DOHH2 (cell line): ENCODE results near the gene CFTR.

Experiments
- EZH2phosphoT487 ChIP-seq: fragments of 200-600 bp; sonication (generic); IDR thresholded peaks from 2 replicates; pipeline ENCODE4 v1.6.1; 2017; ENCODE audit warnings: borderline replicate concordance, mild to moderate bottlenecking, antibody characterized with exemption, low read length, moderate library complexity, mixed read lengths
- TF ChIP-seq, protein P1 (sequence below): fragments of 200-600 bp; sonication (generic); IDR thresholded peaks from one replicate; pipeline ENCODE4 v1.5.1; 2014; ENCODE audit warnings: antibody characterized with exemption, mild to moderate bottlenecking, low read depth, low read length; ENCODE audit not compliant: poor library complexity, severe bottlenecking

DNA sequence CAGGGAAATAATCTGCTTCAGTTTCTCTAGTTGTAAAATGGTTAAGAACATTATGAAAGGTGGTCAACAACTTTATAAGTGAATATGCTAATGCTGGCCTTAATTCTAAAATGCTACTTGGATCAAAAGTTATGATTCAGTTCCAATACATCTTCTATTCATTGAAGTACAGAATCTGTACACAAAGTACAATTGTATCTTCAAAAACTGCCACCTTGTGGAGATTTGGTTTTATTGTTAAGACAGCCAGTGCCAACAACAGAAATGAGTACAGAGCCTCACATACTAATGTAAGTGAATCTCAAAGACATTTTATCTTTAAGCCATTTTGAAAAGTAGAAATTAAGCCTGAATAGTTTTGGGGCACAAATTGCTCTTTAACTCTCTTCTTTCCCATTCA, 194.0 kb downstream of the CFTR start:
- TF ChIP-seq, protein P1, sequence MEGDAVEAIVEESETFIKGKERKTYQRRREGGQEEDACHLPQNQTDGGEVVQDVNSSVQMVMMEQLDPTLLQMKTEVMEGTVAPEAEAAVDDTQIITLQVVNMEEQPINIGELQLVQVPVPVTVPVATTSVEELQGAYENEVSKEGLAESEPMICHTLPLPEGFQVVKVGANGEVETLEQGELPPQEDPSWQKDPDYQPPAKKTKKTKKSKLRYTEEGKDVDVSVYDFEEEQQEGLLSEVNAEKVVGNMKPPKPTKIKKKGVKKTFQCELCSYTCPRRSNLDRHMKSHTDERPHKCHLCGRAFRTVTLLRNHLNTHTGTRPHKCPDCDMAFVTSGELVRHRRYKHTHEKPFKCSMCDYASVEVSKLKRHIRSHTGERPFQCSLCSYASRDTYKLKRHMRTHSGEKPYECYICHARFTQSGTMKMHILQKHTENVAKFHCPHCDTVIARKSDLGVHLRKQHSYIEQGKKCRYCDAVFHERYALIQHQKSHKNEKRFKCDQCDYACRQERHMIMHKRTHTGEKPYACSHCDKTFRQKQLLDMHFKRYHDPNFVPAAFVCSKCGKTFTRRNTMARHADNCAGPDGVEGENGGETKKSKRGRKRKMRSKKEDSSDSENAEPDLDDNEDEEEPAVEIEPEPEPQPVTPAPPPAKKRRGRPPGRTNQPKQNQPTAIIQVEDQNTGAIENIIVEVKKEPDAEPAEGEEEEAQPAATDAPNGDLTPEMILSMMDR: no peak
- no peak for TF ChIP-seq EZH2phosphoT487
